ENCODE results near the gene BCL2.

DNA sequence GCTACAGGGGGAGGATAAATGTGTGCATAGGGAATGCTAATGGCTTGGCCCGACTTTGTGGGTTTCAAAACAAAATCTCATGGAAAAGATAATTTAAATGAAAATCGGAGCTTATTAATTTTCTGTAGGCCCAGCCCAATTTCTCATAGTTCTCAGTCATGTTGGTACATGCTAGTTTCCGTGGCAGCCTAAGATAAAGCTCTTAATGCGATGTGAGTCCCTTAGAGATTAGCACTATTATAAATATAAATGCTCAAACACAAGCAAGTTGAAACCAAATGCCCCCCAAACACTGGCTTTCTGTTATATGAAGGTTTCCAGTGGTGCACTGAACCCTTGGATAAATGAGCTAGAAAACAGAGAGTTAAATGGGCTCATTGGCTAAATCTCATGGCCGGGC lies 168.0 kb downstream of the BCL2 start:
- TF ChIP-seq, protein P1, sequence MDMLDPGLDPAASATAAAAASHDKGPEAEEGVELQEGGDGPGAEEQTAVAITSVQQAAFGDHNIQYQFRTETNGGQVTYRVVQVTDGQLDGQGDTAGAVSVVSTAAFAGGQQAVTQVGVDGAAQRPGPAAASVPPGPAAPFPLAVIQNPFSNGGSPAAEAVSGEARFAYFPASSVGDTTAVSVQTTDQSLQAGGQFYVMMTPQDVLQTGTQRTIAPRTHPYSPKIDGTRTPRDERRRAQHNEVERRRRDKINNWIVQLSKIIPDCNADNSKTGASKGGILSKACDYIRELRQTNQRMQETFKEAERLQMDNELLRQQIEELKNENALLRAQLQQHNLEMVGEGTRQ (IDR thresholded peaks at IDR 0.05; ENCODE audit: borderline replicate concordance, low read depth, low read length): no peak
- TF ChIP-seq POLR2AphosphoS5 (IDR thresholded peaks at IDR 0.05; ENCODE audit: low read depth, low read length) (no peak), CTCF (IDR thresholded peaks at IDR 0.05) (no peak), RFX5 (IDR thresholded peaks at IDR 0.05; ENCODE audit: low read length) (no peak), REST (IDR thresholded peaks at IDR 0.05; ENCODE audit: low read depth, low read length) (no peak), MAX (IDR thresholded peaks at IDR 0.05; ENCODE audit: low read depth) (no peak)

Measured in SK-N-SH (cell line).